Testis (tissue), 3 donors: ENCODE results near the gene RMI2. TPM values are rescaled to one million over a fixed set of nuclear protein-coding genes. Genes with fewer than 3 reads are reported as not detected.

Experiments used
- DNase-seq: peaks from one replicate; pipeline ENCODE4 v3.0.0-alpha.2; 2019
- H3K27ac ChIP-seq, 2 donors: fragments of 200-600 bp; sonication (generic); one replicate each; pipeline ENCODE4 v1.5.1; 2019
- H3K27me3 ChIP-seq: fragments of 200-600 bp; sonication (generic); one replicate; pipeline ENCODE4 v1.5.1; 2019
- H3K36me3 ChIP-seq: fragments of 200-600 bp; sonication (generic); one replicate; pipeline ENCODE4 v1.5.1; 2017; ENCODE audit warnings: low read depth; ENCODE audit errors: missing control alignments
- H3K4me1 ChIP-seq: fragments of 200-600 bp; sonication (generic); one replicate; pipeline ENCODE4 v1.5.1; 2019
- H3K4me3 ChIP-seq, 2 donors: fragments of 200-600 bp; sonication (generic); one replicate each; pipeline ENCODE4 v1.5.1; 2017 to 2019
- H3K9me3 ChIP-seq: fragments of 200-600 bp; sonication (generic); one replicate; pipeline ENCODE4 v1.5.1; 2017
- CTCF ChIP-seq, 3 experiments: fragments of 450-650 bp in 2 of 3; fragments of 200-600 bp in 1 of 3; sonication (generic) in 1 of 3; IDR thresholded peaks; one replicate each; pipeline ENCODE4 v1.5.1; 2016 to 2019; ENCODE audit warnings: antibody characterized with exemption in 3 of 3, mild to moderate bottlenecking in 2 of 3, moderate library complexity in 1 of 3
- POLR2A ChIP-seq: fragments of 450-650 bp; IDR thresholded peaks from one replicate; pipeline ENCODE4 v1.6.1; 2017; ENCODE audit warnings: antibody characterized with exemption, mild to moderate bottlenecking, moderate library complexity
- WGBS, 2 donors: methylation state at CpG; one replicate each; pipeline ENCODE4 v1.1.5; 2018; 5-methylcytosine and 5-hydroxymethylcytosine counted together
- intact Hi-C: fragments of 100-400 bp; cut with DNase I; formaldehyde crosslinking; loops from one replicate; pipeline ENCODE4 v1.15.1; 2023; ENCODE audit warnings: low total_unique reads
- polyA plus RNA-seq: library from polyadenylated mRNA; stranded (reverse); fragments of 350-450 nt; fragmentation: Illumina TruSeq; extraction: RNeasy Lipid Tissue Mini Kit (QIAGEN cat#74804); gene quantifications from one replicate; pipeline ENCODE4 v1.2.3, GENCODE V29; 2014; ENCODE audit warnings: low read depth, low replicate concordance; ENCODE audit not compliant: insufficient read depth
- total RNA-seq, 2 donors: library from RNA; depleted of rRNA; stranded (reverse); fragments of >200 nt; gene quantifications; one replicate each; pipeline ENCODE4 v1.2.3, GENCODE V29; 2016

Gene RMI2
- total and polyA plus RNA-seq, 3 donors from 2014 or later: 21.5 to 30.6 (median 26.7) TPM

DNA sequence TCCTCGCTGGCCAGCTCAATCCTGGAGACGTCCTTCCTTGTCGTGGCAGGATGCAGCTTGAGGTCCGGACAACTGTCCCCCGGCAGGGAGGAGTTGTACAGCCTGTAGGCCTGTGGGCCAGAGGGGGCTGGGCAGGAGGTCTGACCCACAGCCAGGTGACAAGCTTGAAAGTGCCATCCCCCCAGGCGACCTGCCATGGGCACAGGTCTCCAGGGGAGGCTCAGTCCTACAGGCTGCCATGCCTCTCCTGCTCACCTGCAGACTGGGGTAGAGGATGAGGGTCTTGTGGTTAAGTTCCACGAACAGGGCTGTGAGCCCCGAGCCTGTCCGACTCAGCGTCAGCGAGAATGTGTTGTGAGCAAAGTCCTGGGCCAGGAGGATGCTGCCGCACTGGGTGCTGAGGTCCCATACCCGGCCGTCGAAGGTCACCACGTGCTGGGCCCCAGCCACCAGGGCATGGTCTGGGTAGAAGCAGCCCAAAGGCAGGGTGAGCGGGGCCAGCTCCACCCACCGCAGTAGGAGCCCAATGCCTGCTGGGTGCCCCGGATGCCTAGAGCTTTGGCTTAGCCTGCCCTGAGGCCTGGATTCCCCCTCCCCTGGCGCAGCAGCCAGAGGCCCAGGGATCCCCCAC lies 39.8 kb downstream of the RMI2 start:
- Histone ChIP-seq H3K27me3 (no peaks in the 10 kb centered on the region), H3K9me3 (no peaks in the 10 kb centered on the region), H3K27ac (no peak overlapping the region), H3K4me3 (no peak overlapping the region), H3K4me1 (no peaks in the 10 kb centered on the region), H3K36me3 (no peaks in the 10 kb centered on the region)
- 92 to 100% methylated on average over 3 to 18 of the region's 20 CpGs for WGBS, 2 donors
- no peak for DNase-seq
- TF ChIP-seq CTCF (IDR thresholded peaks at IDR 0.05): no peak
- TF ChIP-seq POLR2A: no peak
- intact Hi-C loops: no loop called here

DNA sequence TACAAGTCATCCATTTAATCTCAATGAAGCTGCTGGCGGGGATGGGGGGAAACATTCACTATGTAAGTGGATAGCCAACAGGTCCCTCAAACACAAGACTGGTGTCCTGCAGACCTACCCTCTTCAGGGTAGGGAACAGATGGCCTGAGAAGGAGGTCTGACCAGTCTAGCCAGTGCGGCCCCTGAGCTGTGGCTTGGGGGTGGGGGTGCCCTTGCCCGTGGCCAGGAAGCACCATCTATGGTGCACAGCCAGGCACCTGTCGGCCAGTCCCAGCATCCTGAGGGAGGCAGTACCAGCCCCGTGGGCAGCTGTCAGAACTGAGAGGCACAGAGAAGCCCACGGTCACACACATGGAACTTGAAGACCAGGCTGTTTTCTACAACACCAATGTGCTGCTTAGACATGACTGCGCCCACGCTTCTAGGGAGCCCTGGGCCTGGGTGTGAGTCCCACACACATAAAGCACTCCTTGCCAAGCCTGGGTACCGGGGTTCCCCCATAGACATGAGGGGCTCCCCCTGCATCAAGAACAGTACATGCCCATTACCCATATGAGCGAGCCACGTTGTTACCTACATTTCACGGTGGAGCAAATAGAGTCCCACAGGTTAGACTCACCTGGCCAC lies 40.9 kb downstream of the RMI2 start:
- H3K36me3 ChIP-seq: no peaks in the 10 kb centered on the region
- no peak overlapping the region for H3K27ac ChIP-seq
- 88 to 95% methylated on average over 9 to 11 of the region's 12 CpGs for WGBS, 2 donors
- no peak for TF ChIP-seq CTCF (IDR thresholded peaks at IDR 0.05)
- TF ChIP-seq POLR2A: no peak
- no peaks in the 10 kb centered on the region for H3K27me3 ChIP-seq
- H3K9me3 ChIP-seq: no peaks in the 10 kb centered on the region
- intact Hi-C loops: no loop called here
- DNase-seq: no peak
- no peak overlapping the region for H3K4me3 ChIP-seq
- H3K4me1 ChIP-seq: no peaks in the 10 kb centered on the region

DNA sequence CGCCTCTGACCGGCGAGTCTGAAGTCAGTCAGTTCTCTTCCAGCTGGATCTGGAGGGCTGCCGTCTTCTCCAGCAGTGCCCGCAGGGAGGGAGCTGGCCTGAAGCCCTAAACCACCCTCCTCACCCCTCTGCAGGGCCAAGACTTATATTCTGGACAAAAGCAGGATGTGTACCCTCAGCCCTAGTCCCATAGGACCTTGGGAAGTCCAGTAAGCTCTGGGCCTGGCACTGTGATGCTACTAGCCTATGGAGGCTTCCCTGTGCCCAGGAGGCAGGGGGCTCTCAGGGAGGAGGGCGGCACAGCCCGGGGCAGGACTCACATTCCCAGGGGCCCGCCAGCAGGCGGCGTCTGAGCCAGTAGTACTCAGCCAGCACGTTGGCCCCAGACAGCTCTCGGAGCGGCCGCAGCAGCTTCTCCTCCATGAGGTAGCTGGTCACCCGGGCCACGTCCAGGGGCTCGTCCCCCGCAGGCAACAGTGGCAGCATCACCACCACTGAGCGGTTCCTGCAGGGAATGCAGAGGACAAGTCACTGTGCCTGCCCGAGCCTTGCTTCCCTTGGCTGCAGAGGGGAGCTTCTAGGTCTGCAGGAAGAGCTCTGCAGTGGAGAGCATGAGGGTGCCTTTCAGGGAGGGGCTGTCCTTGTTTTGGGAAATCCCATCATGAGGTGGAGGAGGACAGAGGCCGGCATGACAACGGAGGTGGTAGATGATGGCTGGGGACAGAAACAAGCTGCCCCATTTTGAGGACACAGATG lies 41.7 kb downstream of the RMI2 start:
- H3K4me1 ChIP-seq: no peaks in the 10 kb centered on the region
- WGBS, 2 donors: 46 to 60% methylated on average over 7 to 22 of the region's 22 CpGs

GRCh38 chr16:11389083-11389482 lies 43.8 kb downstream of the RMI2 start:
- Histone ChIP-seq H3K9me3 (no peaks in the 10 kb centered on the region), H3K36me3 (no peaks in the 10 kb centered on the region), H3K4me1 (no peaks in the 10 kb centered on the region), H3K4me3 (no peak overlapping the region), H3K27ac (no peak overlapping the region), H3K27me3 (no peaks in the 10 kb centered on the region)
- no peak for DNase-seq
- 83 to 90% methylated on average over 7 of the region's 7 CpGs for WGBS, 2 donors
- no peak for TF ChIP-seq CTCF (IDR thresholded peaks at IDR 0.05)
- TF ChIP-seq POLR2A: no peak
- intact Hi-C loops: no loop called here

More for the DNA sequence above, 41.7 kb downstream of the RMI2 start:
- DNase-seq: peak; percentile 64
- Histone ChIP-seq H3K4me3 (no peak overlapping the region), H3K9me3 (no peaks in the 10 kb centered on the region), H3K27me3 (no peaks in the 10 kb centered on the region), H3K27ac (no peak overlapping the region), H3K36me3 (no peaks in the 10 kb centered on the region)
- TF ChIP-seq CTCF (IDR thresholded peaks at IDR 0.05): peak in 1 of 3 experiments; percentile 31
- TF ChIP-seq POLR2A: no peak
- intact Hi-C loops: no loop called here
